GM12878 (cell line): Measurements from ENCODE around the gene FCAMR. TPM values are rescaled to one million over a fixed set of nuclear protein-coding genes. Genes with fewer than 3 reads are reported as not detected.

ENCODE experiments used
- ATAC-seq: fragments of 200-7000 bp; cut with Tn5 transposase; 3 replicates; pipeline ENCODE4 v1.9.1; 2020; ENCODE audit warnings: mild to moderate bottlenecking, moderate library complexity
- BruUV-seq: library from RNA; stranded (reverse); fragments of 400-500 nt; replicated peaks from 2 replicates; lab custom pipeline; 2021; lab: Mats Ljungman, UMichigan
- CTCF ChIA-PET: fragments of 300-600 bp; sonication (Branson Sonifier 250); formaldehyde crosslinking; extraction: SDS; loops from one replicate; lab custom pipeline; 2021; ENCODE audit warnings: inconsistent platforms; lab: Yijun Ruan, JAX
- POLR2A ChIA-PET: fragments of 350-600 bp; formaldehyde crosslinking; extraction: SDS; loops from one replicate; lab custom pipeline; 2021; ENCODE audit warnings: inconsistent platforms; lab: Charles Lee
- RAD21 ChIA-PET: fragments of 300-600 bp; sonication (Branson Sonifier 250); formaldehyde crosslinking; loops from one replicate; lab custom pipeline; 2023; ENCODE audit warnings: antibody characterized with exemption; ENCODE audit not compliant: unreplicated experiment; lab: Charles Lee
- SMC1A ChIA-PET: fragments of 300-600 bp; sonication (Branson Sonifier 250); formaldehyde crosslinking; loops from one replicate; lab custom pipeline; 2023; ENCODE audit not compliant: unreplicated experiment, uncharacterized antibody; lab: Charles Lee
- DNase-seq: peaks from one replicate; pipeline ENCODE4 v3.0.0-alpha.2; 2011; ENCODE audit warnings: low read depth, low spot score
- FAIRE-seq: peaks from 3 replicates; lab custom pipeline; 2011; peaks lifted over from hg19 to GRCh38; lab: Jason Lieb, UNC
- H2AFZ ChIP-seq: 2 replicates; pipeline ENCODE4 v1.6.0; 2011; ENCODE audit warnings: low read depth, low read length, control low read depth; ENCODE audit not compliant: control insufficient read depth
- H3K27ac ChIP-seq: 2 replicates; pipeline ENCODE4 v1.5.1; 2011; ENCODE audit warnings: control low read depth; ENCODE audit not compliant: control insufficient read depth, insufficient read depth
- H3K27me3 ChIP-seq, 2 experiments: replicated peaks in 1 of 2; 2 replicates each; pipeline versions ENCODE4 v1.6.0 to v1.6.1; 2011; ENCODE audit warnings: low read length in 1 of 2; ENCODE audit not compliant: control insufficient read depth in 2 of 2, insufficient read depth in 2 of 2
- H3K36me3 ChIP-seq, 2 experiments: 2 replicates each; pipeline ENCODE4 v1.5.1; 2011; ENCODE audit warnings: low read length in 1 of 2; ENCODE audit not compliant: control insufficient read depth in 2 of 2, insufficient read depth in 2 of 2
- H3K4me1 ChIP-seq: 2 replicates; pipeline ENCODE4 v1.6.1; 2011; ENCODE audit warnings: mild to moderate bottlenecking, low read length, moderate library complexity, mixed read lengths; ENCODE audit not compliant: control insufficient read depth, insufficient read depth
- H3K4me2 ChIP-seq: 2 replicates; pipeline ENCODE4 v1.6.0; 2011; ENCODE audit warnings: control low read depth; ENCODE audit not compliant: control insufficient read depth, insufficient read depth
- H3K4me3 ChIP-seq: fragments of 200-600 bp; sonication (generic); 2 replicates; pipeline ENCODE4 v1.5.1; 2016
- H3K79me2 ChIP-seq: 2 replicates; pipeline ENCODE4 v1.6.0; 2011; ENCODE audit warnings: low read length; ENCODE audit not compliant: control insufficient read depth, insufficient read depth
- H3K9ac ChIP-seq: 2 replicates; pipeline ENCODE4 v1.8.0; 2011; ENCODE audit warnings: low read length, control low read depth, mixed read lengths; ENCODE audit not compliant: control insufficient read depth, insufficient read depth
- H3K9me3 ChIP-seq: replicated peaks from 3 replicates; pipeline ENCODE4 v1.5.1; 2011; ENCODE audit warnings: mild to moderate bottlenecking, low read length; ENCODE audit not compliant: control insufficient read depth, insufficient read depth
- H4K20me1 ChIP-seq: 2 replicates; pipeline ENCODE4 v1.6.0; 2011; ENCODE audit not compliant: control insufficient read depth, insufficient read depth
- POU2F2 ChIP-seq: IDR thresholded peaks from 3 replicates; pipeline ENCODE4 v1.6.1; 2011; ENCODE audit warnings: low read depth, mild to moderate bottlenecking, low read length, borderline replicate concordance
- RCOR1 ChIP-seq: conservative IDR thresholded peaks from 2 replicates; pipeline ENCODE4 v1.6.1; 2012; ENCODE audit warnings: low read depth, low read length, improper control_type of control experiment
- SMARCA5 ChIP-seq: fragments of 450-650 bp; IDR thresholded peaks from 2 replicates; pipeline ENCODE4 v1.6.1; 2017; ENCODE audit warnings: mild to moderate bottlenecking
- SREBF2 ChIP-seq: IDR thresholded peaks from 2 replicates; pipeline ENCODE4 v1.6.1; 2012; ENCODE audit warnings: mild to moderate bottlenecking, low read length
- ZBTB33 ChIP-seq: fragments of 450-650 bp; IDR thresholded peaks from 2 replicates; pipeline ENCODE4 v1.6.1; 2017; ENCODE audit warnings: mild to moderate bottlenecking
- ZNF622 ChIP-seq: fragments of 450-650 bp; IDR thresholded peaks from 2 replicates; pipeline ENCODE4 v1.6.1; 2017; ENCODE audit warnings: mild to moderate bottlenecking, inconsistent platforms
- ZZZ3 ChIP-seq: IDR thresholded peaks from 2 replicates; pipeline ENCODE4 v1.6.1; 2011; ENCODE audit warnings: low read depth; ENCODE audit not compliant: control insufficient read depth, insufficient read length
- WGBS: methylation state at CpG from one replicate; pipeline ENCODE4 v1.1.6; 2016; ENCODE audit warnings: low lambda C conversion rate; ENCODE audit not compliant: insufficient replicate concordance, insufficient coverage; ENCODE audit errors: missing lambda C conversion rate; 5-methylcytosine and 5-hydroxymethylcytosine counted together
- in situ Hi-C: fragments of 300-500 bp; cut with MboI; formaldehyde crosslinking; loops from 9 replicates; pipeline ENCODE4 v1.14.3; 2018; ENCODE audit warnings: mixed read lengths
- intact Hi-C: fragments of 100-400 bp; cut with micrococcal nuclease; formaldehyde crosslinking; loops from one replicate; pipeline ENCODE4 v1.14.2; 2022; ENCODE audit not compliant: unreplicated experiment
- polyA plus RNA-seq, 11 experiments: library from polyadenylated mRNA; depleted of rRNA in 4 of 11; unstranded in 6 of 11; stranded (reverse) in 5 of 11; fragments of >200 nt; fragmentation: Nextera tagmentation in 4 of 11; fragmentation: Illumina TruSeq in 1 of 11; extraction: Ambion mirVana in 4 of 11; extraction: Trizol in 1 of 11; gene quantifications; 1 replicate in 1 of 11; 2 replicates in 10 of 11; pipeline versions ENCODE4 v1.2.1 to v1.2.3, GENCODE V29; 2011 to 2016; ENCODE audit warnings: inconsistent platforms in 2 of 11, missing spikeins in 2 of 11, low read depth in 1 of 11
- total RNA-seq, 4 experiments: library from RNA; depleted of rRNA in 3 of 4; stranded (reverse); fragments of >200 nt in 3 of 4; fragmentation: Illumina TruSeq in 1 of 4; extraction: Trizol in 1 of 4; gene quantifications; 2 replicates each; pipeline versions ENCODE4 v1.2.1 to v1.2.3, GENCODE V29; 2013 to 2021
- TF ChIP-seq, protein P1 (sequence below): fragments of 450-650 bp; conservative IDR thresholded peaks from 2 replicates; pipeline ENCODE4 v1.6.1; 2017; ENCODE audit warnings: mild to moderate bottlenecking, moderate library complexity
- TF ChIP-seq, protein P2 (sequence below): fragments of 450-650 bp; formaldehyde crosslinking; IDR thresholded peaks from 2 replicates; pipeline ENCODE4 v1.4.0; 2022; ENCODE audit warnings: mild to moderate bottlenecking, moderate library complexity
- TF ChIP-seq, protein P3 (sequence below): fragments of 450-650 bp; IDR thresholded peaks from 2 replicates; pipeline ENCODE4 v1.6.1; 2016; ENCODE audit warnings: mild to moderate bottlenecking, moderate library complexity, borderline replicate concordance

The FCAMR gene
- total and polyA plus RNA-seq, 10 of the 15 experiments (the other 5 are each of a cell fraction or from before 2014, with no cell fraction given), result 0.04 to 0.15 (median 0.06) TPM; not detected in 3

DNA sequence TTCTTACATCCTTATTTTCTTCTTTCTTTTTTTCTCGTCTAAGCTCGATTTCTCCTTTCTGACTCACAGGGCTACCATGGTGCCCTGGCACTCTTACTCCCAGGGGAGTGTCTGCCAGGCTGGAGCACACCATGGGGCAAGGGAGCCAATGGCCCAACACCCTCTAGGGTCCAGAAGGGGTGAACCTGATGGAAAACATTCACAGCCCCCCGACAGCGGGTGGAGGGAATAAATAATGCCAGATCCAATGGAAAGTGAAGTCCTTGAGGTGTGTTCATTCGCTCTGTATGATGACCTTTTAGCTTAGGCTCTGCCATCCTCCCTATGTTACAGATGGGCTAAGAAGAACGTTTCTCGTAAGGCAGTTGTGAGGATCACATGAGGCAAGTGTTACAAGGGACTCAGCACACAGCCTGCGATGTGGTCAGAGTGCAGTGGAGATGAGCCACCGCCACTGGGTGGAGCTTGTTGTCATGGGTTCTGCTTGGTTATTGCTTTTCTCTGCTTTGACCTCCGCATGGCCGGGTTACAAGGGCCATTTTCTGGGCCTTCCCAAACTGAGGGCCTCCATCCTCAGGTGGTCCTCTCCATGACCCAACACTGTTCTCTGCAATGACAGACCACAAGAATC lies 45.0 kb downstream of the FCAMR start:
- no peaks in the 10 kb centered on the region for H3K27me3 ChIP-seq
- ChIA-PET SMC1A (interaction anchor here (0.6 to 4.3 kb wide), 22 partner anchors 9 to 262 kb away, joined by 3 to 41 read pairs (median 4); partner anchors contain the start of genes IL19 and PFKFB2), POLR2A (interaction anchor here (0.7 to 13.3 kb wide), 8 partner anchors 8 to 159 kb away, joined by 3 to 222 read pairs (median 6); partner anchors contain the start of genes FCMR and IL19), CTCF (interaction anchor here (0.6 to 13.5 kb wide), 14 partner anchors 8 to 116 kb away, joined by 3 to 643 read pairs (median 6); partner anchors contain the start of gene FCMR), RAD21 (interaction anchor here (0.7 to 13.5 kb wide), 10 partner anchors 8 to 185 kb away, joined by 3 to 371 read pairs (median 6); partner anchors contain the start of genes FCMR, IL10 and IL19)
- H3K79me2 ChIP-seq, result peaks cover 42% of the 10 kb centered on the region
- FAIRE-seq (no peak), DNase-seq (peak; percentile 91), ATAC-seq (peak; percentile 72)
- no TSS peak for BruUV-seq
- no peaks in the 10 kb centered on the region for H4K20me1 ChIP-seq
- in situ Hi-C loops, result loop anchor here (10.0 kb wide), 1 partner anchor 410 kb away; no protein-coding TSS in a partner anchor
- no peaks in the 10 kb centered on the region for H3K9me3 ChIP-seq
- peak overlapping the region; percentile 95 for H3K4me2 ChIP-seq
- H3K36me3 ChIP-seq, result no peaks in the 10 kb centered on the region
- no peak overlapping the region; the same call in 1 of the 2 replicates for H3K4me3 ChIP-seq
- H3K4me1 ChIP-seq, result peaks cover 51% of the 10 kb centered on the region
- 3% methylated on average over 11 of the region's 11 CpGs for WGBS
- H3K27ac ChIP-seq, result peak overlapping the region; percentile 99
- intact Hi-C loops, result loop anchor here (2.0 kb wide), 1 partner anchor 46 kb away; the partner anchor contains the start of gene FCAMR
- H2AFZ ChIP-seq, result no peak overlapping the region; the same call in 1 of the 2 replicates
- peak overlapping the region; percentile 94 for H3K9ac ChIP-seq
- TF ChIP-seq ZBTB33 (no peak), POU2F2 (0 out of 3 replicates have a peak, but pooled peaks have one; percentile 63), SREBF2 (no peak), ZNF622 (no peak), SMARCA5 (no peak; the same call in 1 of the 2 replicates), ZZZ3 (no peak), RCOR1 (no peak; the same call in 1 of the 2 replicates)
- TF ChIP-seq, protein P1, sequence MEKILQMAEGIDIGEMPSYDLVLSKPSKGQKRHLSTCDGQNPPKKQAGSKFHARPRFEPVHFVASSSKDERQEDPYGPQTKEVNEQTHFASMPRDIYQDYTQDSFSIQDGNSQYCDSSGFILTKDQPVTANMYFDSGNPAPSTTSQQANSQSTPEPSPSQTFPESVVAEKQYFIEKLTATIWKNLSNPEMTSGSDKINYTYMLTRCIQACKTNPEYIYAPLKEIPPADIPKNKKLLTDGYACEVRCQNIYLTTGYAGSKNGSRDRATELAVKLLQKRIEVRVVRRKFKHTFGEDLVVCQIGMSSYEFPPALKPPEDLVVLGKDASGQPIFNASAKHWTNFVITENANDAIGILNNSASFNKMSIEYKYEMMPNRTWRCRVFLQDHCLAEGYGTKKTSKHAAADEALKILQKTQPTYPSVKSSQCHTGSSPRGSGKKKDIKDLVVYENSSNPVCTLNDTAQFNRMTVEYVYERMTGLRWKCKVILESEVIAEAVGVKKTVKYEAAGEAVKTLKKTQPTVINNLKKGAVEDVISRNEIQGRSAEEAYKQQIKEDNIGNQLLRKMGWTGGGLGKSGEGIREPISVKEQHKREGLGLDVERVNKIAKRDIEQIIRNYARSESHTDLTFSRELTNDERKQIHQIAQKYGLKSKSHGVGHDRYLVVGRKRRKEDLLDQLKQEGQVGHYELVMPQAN, result no peak
- TF ChIP-seq, protein P2, sequence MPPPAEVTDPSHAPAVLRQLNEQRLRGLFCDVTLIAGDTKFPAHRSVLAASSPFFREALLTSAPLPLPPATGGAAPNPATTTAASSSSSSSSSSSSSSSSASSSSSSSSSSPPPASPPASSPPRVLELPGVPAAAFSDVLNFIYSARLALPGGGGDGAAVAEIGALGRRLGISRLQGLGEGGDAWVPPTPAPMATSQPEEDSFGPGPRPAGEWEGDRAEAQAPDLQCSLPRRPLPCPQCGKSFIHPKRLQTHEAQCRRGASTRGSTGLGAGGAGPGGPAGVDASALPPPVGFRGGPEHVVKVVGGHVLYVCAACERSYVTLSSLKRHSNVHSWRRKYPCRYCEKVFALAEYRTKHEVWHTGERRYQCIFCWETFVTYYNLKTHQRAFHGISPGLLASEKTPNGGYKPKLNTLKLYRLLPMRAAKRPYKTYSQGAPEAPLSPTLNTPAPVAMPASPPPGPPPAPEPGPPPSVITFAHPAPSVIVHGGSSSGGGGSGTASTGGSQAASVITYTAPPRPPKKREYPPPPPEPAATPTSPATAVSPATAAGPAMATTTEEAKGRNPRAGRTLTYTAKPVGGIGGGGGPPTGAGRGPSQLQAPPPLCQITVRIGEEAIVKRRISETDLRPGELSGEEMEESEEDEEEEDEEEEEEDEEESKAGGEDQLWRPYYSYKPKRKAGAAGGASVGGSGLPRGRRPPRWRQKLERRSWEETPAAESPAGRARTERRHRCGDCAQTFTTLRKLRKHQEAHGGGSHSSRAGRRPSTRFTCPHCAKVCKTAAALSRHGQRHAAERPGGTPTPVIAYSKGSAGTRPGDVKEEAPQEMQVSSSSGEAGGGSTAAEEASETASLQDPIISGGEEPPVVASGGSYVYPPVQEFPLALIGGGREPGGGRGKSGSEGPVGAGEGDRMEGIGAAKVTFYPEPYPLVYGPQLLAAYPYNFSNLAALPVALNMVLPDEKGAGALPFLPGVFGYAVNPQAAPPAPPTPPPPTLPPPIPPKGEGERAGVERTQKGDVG (CRISPR knock-in tag), result no peak
- TF ChIP-seq, protein P3, sequence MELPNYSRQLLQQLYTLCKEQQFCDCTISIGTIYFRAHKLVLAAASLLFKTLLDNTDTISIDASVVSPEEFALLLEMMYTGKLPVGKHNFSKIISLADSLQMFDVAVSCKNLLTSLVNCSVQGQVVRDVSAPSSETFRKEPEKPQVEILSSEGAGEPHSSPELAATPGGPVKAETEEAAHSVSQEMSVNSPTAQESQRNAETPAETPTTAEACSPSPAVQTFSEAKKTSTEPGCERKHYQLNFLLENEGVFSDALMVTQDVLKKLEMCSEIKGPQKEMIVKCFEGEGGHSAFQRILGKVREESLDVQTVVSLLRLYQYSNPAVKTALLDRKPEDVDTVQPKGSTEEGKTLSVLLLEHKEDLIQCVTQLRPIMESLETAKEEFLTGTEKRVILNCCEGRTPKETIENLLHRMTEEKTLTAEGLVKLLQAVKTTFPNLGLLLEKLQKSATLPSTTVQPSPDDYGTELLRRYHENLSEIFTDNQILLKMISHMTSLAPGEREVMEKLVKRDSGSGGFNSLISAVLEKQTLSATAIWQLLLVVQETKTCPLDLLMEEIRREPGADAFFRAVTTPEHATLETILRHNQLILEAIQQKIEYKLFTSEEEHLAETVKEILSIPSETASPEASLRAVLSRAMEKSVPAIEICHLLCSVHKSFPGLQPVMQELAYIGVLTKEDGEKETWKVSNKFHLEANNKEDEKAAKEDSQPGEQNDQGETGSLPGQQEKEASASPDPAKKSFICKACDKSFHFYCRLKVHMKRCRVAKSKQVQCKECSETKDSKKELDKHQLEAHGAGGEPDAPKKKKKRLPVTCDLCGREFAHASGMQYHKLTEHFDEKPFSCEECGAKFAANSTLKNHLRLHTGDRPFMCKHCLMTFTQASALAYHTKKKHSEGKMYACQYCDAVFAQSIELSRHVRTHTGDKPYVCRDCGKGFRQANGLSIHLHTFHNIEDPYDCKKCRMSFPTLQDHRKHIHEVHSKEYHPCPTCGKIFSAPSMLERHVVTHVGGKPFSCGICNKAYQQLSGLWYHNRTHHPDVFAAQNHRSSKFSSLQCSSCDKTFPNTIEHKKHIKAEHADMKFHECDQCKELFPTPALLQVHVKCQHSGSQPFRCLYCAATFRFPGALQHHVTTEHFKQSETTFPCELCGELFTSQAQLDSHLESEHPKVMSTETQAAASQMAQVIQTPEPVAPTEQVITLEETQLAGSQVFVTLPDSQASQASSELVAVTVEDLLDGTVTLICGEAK, result no peak
